ENCODE results near the gene CCDC61.

DNA sequence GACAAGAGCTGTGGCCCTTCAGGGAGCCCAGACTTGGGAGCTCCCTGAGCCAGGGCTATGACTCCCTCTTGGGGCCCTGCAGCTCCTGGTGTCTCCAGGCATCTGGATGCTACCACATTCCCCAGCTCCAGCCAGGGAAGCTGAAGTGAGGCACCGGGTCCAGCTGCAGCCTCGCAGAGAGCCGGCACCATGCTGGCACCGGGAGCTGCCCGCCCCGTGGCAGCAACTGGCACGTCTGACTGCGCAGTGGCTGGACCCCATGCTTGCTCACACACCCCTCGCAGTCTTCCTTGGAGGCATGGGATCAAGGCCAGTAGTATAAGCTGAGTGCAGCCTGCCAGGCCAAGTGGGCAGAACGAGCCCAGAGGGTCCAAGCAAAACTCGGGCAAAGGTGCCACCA, 38.1 kb downstream of the CCDC61 start:
- TF ChIP-seq, protein P1, sequence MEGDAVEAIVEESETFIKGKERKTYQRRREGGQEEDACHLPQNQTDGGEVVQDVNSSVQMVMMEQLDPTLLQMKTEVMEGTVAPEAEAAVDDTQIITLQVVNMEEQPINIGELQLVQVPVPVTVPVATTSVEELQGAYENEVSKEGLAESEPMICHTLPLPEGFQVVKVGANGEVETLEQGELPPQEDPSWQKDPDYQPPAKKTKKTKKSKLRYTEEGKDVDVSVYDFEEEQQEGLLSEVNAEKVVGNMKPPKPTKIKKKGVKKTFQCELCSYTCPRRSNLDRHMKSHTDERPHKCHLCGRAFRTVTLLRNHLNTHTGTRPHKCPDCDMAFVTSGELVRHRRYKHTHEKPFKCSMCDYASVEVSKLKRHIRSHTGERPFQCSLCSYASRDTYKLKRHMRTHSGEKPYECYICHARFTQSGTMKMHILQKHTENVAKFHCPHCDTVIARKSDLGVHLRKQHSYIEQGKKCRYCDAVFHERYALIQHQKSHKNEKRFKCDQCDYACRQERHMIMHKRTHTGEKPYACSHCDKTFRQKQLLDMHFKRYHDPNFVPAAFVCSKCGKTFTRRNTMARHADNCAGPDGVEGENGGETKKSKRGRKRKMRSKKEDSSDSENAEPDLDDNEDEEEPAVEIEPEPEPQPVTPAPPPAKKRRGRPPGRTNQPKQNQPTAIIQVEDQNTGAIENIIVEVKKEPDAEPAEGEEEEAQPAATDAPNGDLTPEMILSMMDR (IDR thresholded peaks at IDR 0.05 in 4 of 5, conservative IDR thresholded peaks at IDR 0.05 in 1 of 5): no peak
- TF ChIP-seq POLR2A (IDR thresholded peaks at IDR 0.05): no peak

All from gastrocnemius medialis (tissue), 4 donors.